HUES48 (cell line): ENCODE results near the gene MXRA7.

Experiments
- H3K27ac ChIP-seq: one replicate; pipeline ENCODE4 v1.7.0; 2013; ENCODE audit warnings: low read depth, low read length, inconsistent platforms
- H3K27me3 ChIP-seq: 2 replicates; pipeline ENCODE4 v1.6.1; 2013; ENCODE audit warnings: mild to moderate bottlenecking, low read length; ENCODE audit not compliant: control insufficient read depth, insufficient read depth
- H3K36me3 ChIP-seq: 2 replicates; pipeline ENCODE4 v1.6.1; 2013; ENCODE audit warnings: low read length; ENCODE audit not compliant: control insufficient read depth, insufficient read depth
- H3K4me1 ChIP-seq: 2 replicates; pipeline ENCODE4 v1.6.1; 2013; ENCODE audit warnings: mild to moderate bottlenecking, low read length; ENCODE audit not compliant: control insufficient read depth, insufficient read depth
- H3K4me3 ChIP-seq: 2 replicates; pipeline ENCODE4 v1.5.1; 2013; ENCODE audit warnings: mild to moderate bottlenecking, low read depth, low read length
- H3K9ac ChIP-seq: 2 replicates; pipeline ENCODE4 v1.6.1; 2013; ENCODE audit warnings: mild to moderate bottlenecking, low read depth, low read length, moderate library complexity
- H3K9me3 ChIP-seq: 2 replicates; pipeline ENCODE4 v1.6.1; 2013; ENCODE audit warnings: low read length; ENCODE audit not compliant: control insufficient read depth, insufficient read depth

Gene MXRA7

DNA sequence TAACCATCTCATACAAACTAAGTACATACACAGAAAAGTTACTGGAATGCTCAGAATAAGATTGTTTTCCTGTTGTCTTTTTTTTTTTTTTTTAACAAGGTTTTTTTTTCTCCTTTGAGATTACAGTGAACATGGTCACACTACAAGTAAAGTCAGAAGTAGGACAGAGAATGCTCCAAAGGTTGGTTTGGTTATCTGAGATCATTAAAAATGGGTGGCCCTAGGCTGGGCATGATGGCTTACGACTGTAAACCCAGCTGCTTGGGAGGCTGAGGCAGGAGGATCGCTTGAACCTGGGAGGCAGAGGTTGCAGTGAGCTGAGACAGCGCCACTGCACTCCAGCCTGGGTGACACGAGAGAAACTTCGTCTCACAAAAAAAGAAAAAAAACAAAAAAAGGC, 60.3 kb downstream of the MXRA7 start:
- Histone ChIP-seq H3K27ac (no peak overlapping the region), H3K4me1 (no peaks in the 10 kb centered on the region), H3K27me3 (no peaks in the 10 kb centered on the region), H3K9ac (no peak overlapping the region), H3K9me3 (no peaks in the 10 kb centered on the region), H3K36me3 (no peaks in the 10 kb centered on the region), H3K4me3 (no peak overlapping the region)

- H3K27ac ChIP-seq, result no peak overlapping the region
- no peak overlapping the region for H3K9ac ChIP-seq
- no peaks in the 10 kb centered on the region for H3K27me3 ChIP-seq
- H3K4me1 ChIP-seq, result no peaks in the 10 kb centered on the region; the same call in 1 of the 2 replicates
- no peaks in the 10 kb centered on the region for H3K36me3 ChIP-seq
- no peak overlapping the region for H3K4me3 ChIP-seq
- no peaks in the 10 kb centered on the region for H3K9me3 ChIP-seq
Observed at GRCh38 chr17:76646712-76647111, 64.1 kb downstream of the MXRA7 start.

DNA sequence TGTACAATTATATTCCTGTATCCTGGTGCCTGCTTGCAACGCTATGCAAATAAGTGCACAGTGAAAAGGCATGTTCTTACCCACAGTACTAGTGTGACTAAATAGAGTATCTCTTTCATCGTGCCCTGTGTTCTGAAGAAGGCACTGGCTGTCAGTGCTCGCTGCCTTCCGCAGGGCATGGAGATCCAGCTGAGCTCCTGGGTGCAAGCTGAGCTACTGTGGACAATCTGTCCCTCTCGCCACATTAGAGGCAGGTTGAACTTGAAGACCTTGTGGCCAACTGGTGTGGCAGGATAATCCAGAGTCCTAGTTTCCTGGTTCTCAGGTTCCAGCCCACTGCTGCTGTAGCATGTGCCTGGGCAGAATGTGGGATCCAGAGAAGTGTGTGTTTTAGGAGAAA, 65.3 kb downstream of the MXRA7 start:
- Histone ChIP-seq H3K27ac (no peak overlapping the region), H3K9ac (no peak overlapping the region), H3K27me3 (no peaks in the 10 kb centered on the region), H3K4me1 (peaks cover 11% of the 10 kb centered on the region), H3K4me3 (no peak overlapping the region), H3K36me3 (no peaks in the 10 kb centered on the region), H3K9me3 (no peaks in the 10 kb centered on the region)

DNA sequence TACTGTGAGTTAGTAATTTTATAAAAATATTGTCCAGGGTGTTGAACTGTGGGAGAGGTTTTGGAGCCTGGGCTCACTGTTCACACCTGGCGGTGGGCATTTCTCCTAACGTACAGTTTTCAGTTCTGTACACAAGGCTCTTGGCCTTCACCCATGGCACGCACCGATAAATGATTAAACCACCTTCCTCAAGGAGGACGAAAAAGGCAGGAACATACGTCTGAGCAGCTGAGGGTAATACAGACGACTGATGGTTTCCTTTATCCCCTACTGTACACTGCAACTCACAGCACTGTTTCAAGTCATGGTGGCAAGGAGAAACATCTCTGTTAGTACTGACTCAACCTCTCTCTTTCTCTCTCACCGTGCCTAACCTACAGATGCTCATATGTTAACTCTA, 65.8 kb downstream of the MXRA7 start:
- no peak overlapping the region for H3K4me3 ChIP-seq
- H3K27me3 ChIP-seq, result no peaks in the 10 kb centered on the region
- peaks cover 15% of the 10 kb centered on the region for H3K4me1 ChIP-seq
- no peaks in the 10 kb centered on the region for H3K9me3 ChIP-seq
- H3K9ac ChIP-seq, result no peak overlapping the region
- no peak overlapping the region for H3K27ac ChIP-seq
- H3K36me3 ChIP-seq, result no peaks in the 10 kb centered on the region

DNA sequence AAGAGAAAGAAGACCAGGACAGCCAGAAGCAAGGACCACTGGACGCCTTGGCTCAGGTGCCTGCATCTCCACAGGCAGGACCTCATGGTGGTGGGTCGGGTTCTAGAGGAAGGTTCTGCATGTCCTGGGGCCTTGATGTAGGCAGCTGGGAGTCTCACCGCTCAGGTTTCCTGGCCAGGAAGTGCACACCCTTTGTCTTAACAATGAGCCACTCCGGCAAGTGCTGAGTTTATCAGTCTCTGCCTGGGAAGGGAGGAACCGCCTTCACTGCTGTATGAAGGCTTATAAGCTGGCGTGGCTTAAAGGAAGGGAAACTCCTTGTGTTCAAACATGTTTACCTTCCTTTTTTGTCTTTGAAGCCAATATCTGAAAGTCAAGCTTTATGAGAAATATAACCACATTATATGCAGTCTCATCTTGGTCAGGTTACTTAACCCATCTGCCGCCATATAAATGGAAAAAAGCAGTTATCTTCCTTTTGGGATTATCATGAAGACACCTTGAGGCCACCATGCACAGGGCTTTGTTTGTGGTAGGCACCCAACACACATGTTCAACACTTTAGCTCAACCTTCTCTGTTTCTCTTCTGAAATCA, 67.1 kb downstream of the MXRA7 start, which contains the start of gene ST6GALNAC1:
Gene ST6GALNAC1 (minus strand): TSS at position 205 of the 596 bp plus-strand sequence. CDS start 119 bp downstream, at position 86.
- no peaks in the 10 kb centered on the region for H3K36me3 ChIP-seq
- no peaks in the 10 kb centered on the region for H3K27me3 ChIP-seq
- H3K27ac ChIP-seq, result no peak within 1 kb of the TSS
- no peak within 1 kb of the TSS for H3K9ac ChIP-seq
- no peak within 1 kb of the TSS for H3K4me3 ChIP-seq
- peaks cover 15% of the 10 kb centered on the region for H3K4me1 ChIP-seq
- no peaks in the 10 kb centered on the region for H3K9me3 ChIP-seq

- Histone ChIP-seq H3K4me1 (peaks cover 15% of the 10 kb centered on the region), H3K27me3 (no peaks in the 10 kb centered on the region), H3K36me3 (no peaks in the 10 kb centered on the region), H3K27ac (no peak overlapping the region), H3K9me3 (no peaks in the 10 kb centered on the region), H3K4me3 (no peak overlapping the region), H3K9ac (no peak overlapping the region)
Observed at GRCh38 chr17:76642994-76643393, 67.8 kb downstream of the MXRA7 start.

DNA sequence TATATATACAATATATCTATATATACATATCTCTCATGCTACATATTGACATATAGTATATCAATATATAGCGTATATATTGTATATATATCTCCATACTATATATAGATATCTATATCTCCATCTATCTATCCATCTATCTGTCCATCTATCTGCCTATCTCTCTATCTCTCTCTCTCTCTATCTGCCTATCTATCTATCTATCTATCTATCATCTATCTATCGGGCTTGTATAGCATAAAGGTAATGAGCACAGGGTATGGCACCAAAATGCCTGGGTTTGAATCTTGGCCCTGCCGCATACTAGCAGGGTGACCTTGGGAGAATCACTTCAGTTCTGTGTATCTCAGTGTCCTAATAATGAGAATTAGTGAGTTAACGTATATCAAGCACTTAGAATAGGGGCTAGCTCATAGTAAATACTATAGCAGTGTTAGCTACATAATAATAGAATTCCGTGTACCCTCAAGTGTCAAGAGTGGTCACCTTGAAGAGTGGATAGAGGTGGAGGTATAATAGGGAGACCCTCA, 68.7 kb downstream of the MXRA7 start:
- peaks cover 15% of the 10 kb centered on the region for H3K4me1 ChIP-seq
- no peak overlapping the region for H3K4me3 ChIP-seq
- no peaks in the 10 kb centered on the region for H3K36me3 ChIP-seq
- no peaks in the 10 kb centered on the region for H3K9me3 ChIP-seq
- H3K27me3 ChIP-seq, result no peaks in the 10 kb centered on the region
- H3K9ac ChIP-seq, result no peak overlapping the region
- no peak overlapping the region for H3K27ac ChIP-seq

DNA sequence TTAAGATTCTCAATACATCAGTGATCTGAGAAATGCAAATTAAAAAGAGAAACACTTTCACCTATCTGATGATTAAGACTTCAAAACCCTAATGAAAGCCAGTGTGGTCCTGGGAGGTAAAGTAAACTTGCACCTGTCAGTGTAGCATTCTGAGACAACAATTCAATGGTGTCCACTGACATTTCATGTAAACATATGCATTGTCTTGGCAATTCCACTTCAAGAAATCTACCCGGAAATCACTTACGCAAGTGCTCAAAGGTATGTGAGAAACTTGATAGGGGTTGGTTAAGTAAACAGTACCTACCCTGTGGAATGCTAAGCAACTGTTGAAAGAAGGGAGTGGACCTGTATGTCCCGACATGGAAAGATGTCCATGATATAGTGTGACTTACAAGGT, 69.3 kb downstream of the MXRA7 start:
- Histone ChIP-seq H3K9ac (no peak overlapping the region), H3K4me1 (peaks cover 15% of the 10 kb centered on the region)

GRCh38 chr17:76640550-76641380, 70.0 kb downstream of the MXRA7 start:
- no peaks in the 10 kb centered on the region for H3K27me3 ChIP-seq

More for the DNA sequence above, 69.3 kb downstream of the MXRA7 start:
- no peaks in the 10 kb centered on the region for H3K27me3 ChIP-seq
- H3K27ac ChIP-seq, result no peak overlapping the region
- no peaks in the 10 kb centered on the region for H3K36me3 ChIP-seq
- no peaks in the 10 kb centered on the region for H3K9me3 ChIP-seq
- no peak overlapping the region for H3K4me3 ChIP-seq

GRCh38 chr17:76638263-76638662, 72.5 kb downstream of the MXRA7 start:
- H3K27ac ChIP-seq, result no peak overlapping the region
- no peaks in the 10 kb centered on the region for H3K9me3 ChIP-seq
- H3K9ac ChIP-seq, result no peak overlapping the region
- peaks cover 15% of the 10 kb centered on the region for H3K4me1 ChIP-seq
- H3K27me3 ChIP-seq, result no peaks in the 10 kb centered on the region
- H3K4me3 ChIP-seq, result no peak overlapping the region
- no peaks in the 10 kb centered on the region for H3K36me3 ChIP-seq

More at GRCh38 chr17:76640550-76641380, 70.0 kb downstream of the MXRA7 start:
- Histone ChIP-seq H3K27ac (no peak overlapping the region), H3K4me1 (peaks cover 15% of the 10 kb centered on the region), H3K36me3 (no peaks in the 10 kb centered on the region), H3K4me3 (no peak overlapping the region), H3K9me3 (no peaks in the 10 kb centered on the region), H3K9ac (no peak overlapping the region)
